Measurements from ENCODE around the gene SLC39A8.

Gene SLC39A8

DNA sequence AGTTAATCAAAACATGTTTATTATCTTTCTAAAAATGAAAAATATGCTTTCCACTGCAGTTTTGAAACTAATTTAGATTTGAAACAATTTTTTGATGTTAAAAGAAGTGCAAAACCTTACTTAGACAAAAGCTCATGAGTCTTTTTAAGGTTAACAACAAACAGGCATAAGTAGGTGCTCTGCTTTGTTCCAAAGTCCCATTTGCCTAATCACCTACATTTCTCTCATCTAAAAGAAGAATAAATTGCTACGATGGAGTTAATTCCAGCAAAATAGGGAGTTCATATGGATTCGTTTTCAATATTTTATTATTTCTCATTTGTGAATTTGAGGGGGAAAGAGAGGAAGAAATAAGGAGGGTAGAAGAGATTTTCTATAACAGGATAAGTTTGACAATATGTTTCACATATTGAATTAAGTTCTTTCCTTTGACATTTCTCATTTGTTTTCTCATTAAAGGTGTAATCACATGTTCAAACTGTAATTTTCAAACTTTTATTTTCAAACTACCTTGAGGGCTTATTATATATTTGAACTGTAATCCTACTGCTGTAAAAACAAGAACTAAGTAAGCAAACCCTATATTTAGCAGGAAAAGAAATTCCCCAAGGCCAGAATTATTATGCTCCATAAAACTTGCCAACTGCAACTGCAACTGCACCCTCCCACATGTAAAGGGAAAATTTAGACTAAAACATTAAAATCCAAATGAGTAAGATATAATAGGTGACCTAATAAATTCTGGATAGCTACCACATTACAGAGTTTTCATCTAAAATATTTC lies 9.6 kb upstream of the SLC39A8 start:
- H3K9me3 ChIP-seq (ENCODE audit: control insufficient read depth, low read length) = no peaks in the 10 kb centered on the region
- no peaks in the 10 kb centered on the region for H3K36me3 ChIP-seq (ENCODE audit: control insufficient read depth, insufficient read depth, low read length)
- H3K9ac ChIP-seq (ENCODE audit: low read length) = no peak overlapping the region
- no peaks in the 10 kb centered on the region for H3K27me3 ChIP-seq (ENCODE audit: control insufficient read depth, insufficient read depth, low read length)
- no peak overlapping the region for H3K4me3 ChIP-seq (ENCODE audit: low read length)
- peaks cover 5% of the 10 kb centered on the region for H3K4me1 ChIP-seq (ENCODE audit: control insufficient read depth, insufficient read depth, low read length)

DNA sequence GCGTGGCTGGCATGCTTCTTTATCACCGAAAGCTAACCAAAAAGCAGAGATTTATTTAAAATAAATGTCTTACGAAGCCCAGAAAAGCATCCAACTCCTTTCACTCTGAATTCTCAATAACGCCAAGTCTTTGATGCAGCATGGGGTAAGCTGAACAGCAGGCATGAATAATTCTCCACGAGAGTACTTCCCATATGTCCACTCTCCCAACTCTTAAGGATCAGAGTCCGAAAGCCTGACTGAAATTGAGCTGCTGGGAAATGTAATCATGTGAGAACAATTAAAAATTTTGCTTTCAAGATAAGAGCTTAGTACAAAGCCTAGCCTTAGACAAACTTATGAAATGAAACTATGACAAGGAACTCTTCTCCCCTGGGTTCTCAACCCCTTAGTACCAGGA lies 7.5 kb upstream of the SLC39A8 start:
- Histone ChIP-seq H3K9ac (ENCODE audit: low read length) (no peak overlapping the region), H3K4me1 (ENCODE audit: control insufficient read depth, insufficient read depth, low read length) (peaks cover 5% of the 10 kb centered on the region), H3K36me3 (ENCODE audit: control insufficient read depth, insufficient read depth, low read length) (no peaks in the 10 kb centered on the region), H3K9me3 (ENCODE audit: control insufficient read depth, low read length) (no peaks in the 10 kb centered on the region), H3K27me3 (ENCODE audit: control insufficient read depth, insufficient read depth, low read length) (no peaks in the 10 kb centered on the region), H3K4me3 (ENCODE audit: low read length) (no peak overlapping the region)

DNA sequence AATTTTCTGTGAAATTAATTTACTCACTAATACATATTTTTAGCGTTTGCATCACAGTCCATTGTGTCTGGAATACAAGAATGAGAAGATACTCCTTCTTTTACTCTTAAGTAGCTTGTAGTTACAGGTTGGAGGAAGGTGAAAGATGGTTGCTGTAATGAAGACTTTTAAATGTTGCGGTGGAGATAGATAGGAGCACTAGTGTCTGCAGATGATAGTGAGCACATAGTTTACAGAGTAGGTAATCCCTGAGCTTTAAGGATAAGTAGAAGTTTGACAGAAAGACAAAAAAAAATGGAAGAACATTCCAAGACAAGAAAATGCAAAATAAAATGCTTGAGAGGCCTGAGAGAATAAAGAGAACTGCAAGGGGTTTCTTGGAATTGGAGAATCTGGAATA lies 5.4 kb upstream of the SLC39A8 start:
- Histone ChIP-seq H3K9me3 (ENCODE audit: control insufficient read depth, low read length) (no peaks in the 10 kb centered on the region), H3K4me3 (ENCODE audit: low read length) (no peak overlapping the region), H3K4me1 (ENCODE audit: control insufficient read depth, insufficient read depth, low read length) (peaks cover 5% of the 10 kb centered on the region), H3K36me3 (ENCODE audit: control insufficient read depth, insufficient read depth, low read length) (no peaks in the 10 kb centered on the region), H3K27me3 (ENCODE audit: control insufficient read depth, insufficient read depth, low read length) (no peaks in the 10 kb centered on the region), H3K9ac (ENCODE audit: low read length) (no peak overlapping the region)

DNA sequence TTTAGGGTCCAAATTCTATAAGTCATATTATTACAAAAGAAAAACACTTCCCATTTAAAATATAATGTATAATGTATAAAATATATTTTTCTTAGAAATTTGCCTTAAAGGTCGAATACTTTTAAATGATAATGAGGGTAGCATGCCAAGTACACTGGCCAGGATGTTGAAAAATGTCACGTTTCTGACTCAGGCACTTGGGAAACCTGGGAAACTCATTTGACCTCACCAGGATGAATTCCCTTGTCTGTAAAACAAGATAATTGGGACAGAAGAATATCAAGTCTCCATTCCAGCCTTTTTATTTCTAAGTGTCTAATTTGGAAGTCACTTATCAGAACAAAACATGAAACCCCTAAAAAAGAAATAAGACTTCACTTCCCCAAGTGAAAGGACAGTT lies 3.4 kb upstream of the SLC39A8 start:
- H3K36me3 ChIP-seq (ENCODE audit: control insufficient read depth, insufficient read depth, low read length) = no peaks in the 10 kb centered on the region
- H3K4me3 ChIP-seq (ENCODE audit: low read length) = no peak overlapping the region
- H3K4me1 ChIP-seq (ENCODE audit: control insufficient read depth, insufficient read depth, low read length) = peaks cover 10% of the 10 kb centered on the region
- H3K9ac ChIP-seq (ENCODE audit: low read length) = no peak overlapping the region
- no peaks in the 10 kb centered on the region for H3K9me3 ChIP-seq (ENCODE audit: control insufficient read depth, low read length)
- H3K27me3 ChIP-seq (ENCODE audit: control insufficient read depth, insufficient read depth, low read length) = no peaks in the 10 kb centered on the region

DNA sequence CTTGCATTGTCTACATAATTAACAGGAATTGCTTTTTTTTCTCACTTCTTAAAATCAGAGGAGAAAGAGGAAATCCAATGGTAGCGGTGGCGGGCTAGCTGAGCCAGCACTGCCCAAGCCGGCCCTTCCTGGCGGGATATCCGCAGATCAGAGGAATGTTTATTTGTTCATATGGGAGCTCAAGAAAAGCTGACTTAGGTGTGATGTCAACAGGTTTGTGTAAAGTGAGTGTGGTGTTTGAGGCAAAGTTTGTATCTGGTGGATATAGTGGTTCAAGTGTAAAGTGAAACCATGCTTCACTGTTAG lies 466 bp upstream of the SLC39A8 start:
- Histone ChIP-seq H3K4me3 (ENCODE audit: low read length) (peak overlapping the region; percentile 29), H3K9ac (ENCODE audit: low read length) (no peak overlapping the region), H3K36me3 (ENCODE audit: control insufficient read depth, insufficient read depth, low read length) (no peaks in the 10 kb centered on the region), H3K27me3 (ENCODE audit: control insufficient read depth, insufficient read depth, low read length) (no peaks in the 10 kb centered on the region), H3K9me3 (ENCODE audit: control insufficient read depth, low read length) (no peaks in the 10 kb centered on the region), H3K4me1 (ENCODE audit: control insufficient read depth, insufficient read depth, low read length) (peaks cover 6% of the 10 kb centered on the region)

DNA sequence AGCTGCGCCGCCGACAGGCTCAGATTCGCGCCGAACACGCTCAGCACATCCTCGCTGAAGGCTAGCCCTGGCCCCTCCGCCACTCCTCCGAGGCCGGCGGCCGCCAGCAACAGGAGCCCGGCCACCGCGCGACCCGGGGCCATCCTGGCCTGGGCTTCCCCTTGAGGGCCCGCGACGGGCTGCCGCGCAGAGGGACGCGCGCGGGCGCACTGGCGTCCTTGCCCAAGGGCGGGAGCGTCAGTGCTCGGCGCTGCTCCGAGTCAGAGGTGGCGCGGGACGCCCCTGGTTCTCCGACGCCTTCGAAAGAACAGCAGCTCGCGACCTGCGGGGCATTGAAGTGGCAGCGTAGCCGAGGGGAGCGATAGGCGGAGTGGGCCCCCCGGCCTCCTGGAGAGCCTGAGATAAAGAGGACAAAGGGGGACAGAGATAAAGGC lies 745 bp downstream of the SLC39A8 start:
- Histone ChIP-seq H3K4me3 (ENCODE audit: low read length) (peak overlapping the region; percentile 29), H3K36me3 (ENCODE audit: control insufficient read depth, insufficient read depth, low read length) (no peaks in the 10 kb centered on the region), H3K4me1 (ENCODE audit: control insufficient read depth, insufficient read depth, low read length) (peaks cover 6% of the 10 kb centered on the region), H3K9me3 (ENCODE audit: control insufficient read depth, low read length) (no peaks in the 10 kb centered on the region), H3K27me3 (ENCODE audit: control insufficient read depth, insufficient read depth, low read length) (no peaks in the 10 kb centered on the region), H3K9ac (ENCODE audit: low read length) (peak overlapping the region; percentile 76)

DNA sequence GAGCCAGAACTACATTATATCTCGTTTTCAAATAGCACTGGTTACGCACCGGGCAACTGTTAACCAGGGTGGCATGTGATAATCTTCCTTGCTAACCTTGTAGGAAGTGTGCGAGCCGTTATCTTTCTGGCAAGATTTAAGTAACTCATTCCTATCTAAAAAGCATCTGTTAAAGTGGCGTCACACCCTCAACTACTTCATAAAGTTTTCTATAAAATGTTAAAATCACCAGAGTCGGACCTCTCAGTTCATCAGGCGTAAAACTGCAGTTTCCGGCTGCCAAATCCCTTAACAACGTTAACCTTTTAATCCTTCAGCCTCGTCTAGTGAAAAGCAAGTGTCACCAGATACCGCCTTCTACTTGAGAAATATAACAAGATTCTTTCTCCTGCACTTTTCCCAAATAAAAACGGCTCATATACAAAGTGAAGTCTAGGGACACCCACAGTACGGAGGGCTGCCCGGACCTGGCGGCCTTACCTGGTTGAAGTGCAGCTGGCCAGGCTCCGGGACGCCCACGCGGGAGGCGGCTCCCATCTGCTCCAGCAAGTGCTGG lies 1.2 kb downstream of the SLC39A8 start:
- Histone ChIP-seq H3K4me3 (ENCODE audit: low read length) (peak overlapping the region; percentile 29), H3K9me3 (ENCODE audit: control insufficient read depth, low read length) (no peaks in the 10 kb centered on the region), H3K9ac (ENCODE audit: low read length) (peak overlapping the region; percentile 76), H3K4me1 (ENCODE audit: control insufficient read depth, insufficient read depth, low read length) (peaks cover 6% of the 10 kb centered on the region), H3K36me3 (ENCODE audit: control insufficient read depth, insufficient read depth, low read length) (no peaks in the 10 kb centered on the region), H3K27me3 (ENCODE audit: control insufficient read depth, insufficient read depth, low read length) (no peaks in the 10 kb centered on the region)

DNA sequence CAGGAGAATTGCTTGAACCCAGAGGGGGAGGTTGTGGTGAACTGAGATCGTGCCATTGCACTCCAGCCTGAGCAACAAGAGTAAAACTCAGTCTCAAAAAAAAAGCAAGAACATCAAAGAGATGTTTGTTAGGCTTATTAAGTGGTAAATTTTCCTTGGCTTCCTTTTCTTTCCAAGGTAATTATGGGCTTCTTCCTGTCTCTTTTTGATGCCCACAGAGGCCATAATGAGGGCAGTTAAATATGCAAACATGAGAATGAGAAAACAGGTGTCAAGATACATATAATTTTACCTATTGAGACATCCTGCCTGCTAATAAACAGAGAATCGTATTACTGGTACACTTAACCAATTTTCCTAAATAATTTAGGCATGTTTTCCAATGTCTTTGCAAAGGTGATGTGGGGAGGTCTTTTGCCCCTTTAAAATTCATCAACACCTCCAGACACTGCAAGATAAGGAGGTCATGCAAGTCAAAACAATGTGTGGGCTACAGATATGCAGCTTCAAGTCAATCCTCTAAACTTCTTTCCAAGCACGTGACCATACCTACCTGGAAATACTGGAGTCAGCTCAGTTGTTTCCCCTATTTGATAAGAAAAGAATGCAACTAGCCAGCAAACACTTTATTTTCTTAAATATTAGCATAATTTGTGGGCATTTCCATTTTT lies 2.7 kb downstream of the SLC39A8 start:
- H3K9me3 ChIP-seq (ENCODE audit: control insufficient read depth, low read length) = no peaks in the 10 kb centered on the region
- H3K36me3 ChIP-seq (ENCODE audit: control insufficient read depth, insufficient read depth, low read length) = no peaks in the 10 kb centered on the region
- no peak overlapping the region for H3K9ac ChIP-seq (ENCODE audit: low read length)
- no peak overlapping the region for H3K4me3 ChIP-seq (ENCODE audit: low read length)
- H3K27me3 ChIP-seq (ENCODE audit: control insufficient read depth, insufficient read depth, low read length) = no peaks in the 10 kb centered on the region
- peaks cover 6% of the 10 kb centered on the region for H3K4me1 ChIP-seq (ENCODE audit: control insufficient read depth, insufficient read depth, low read length)

DNA sequence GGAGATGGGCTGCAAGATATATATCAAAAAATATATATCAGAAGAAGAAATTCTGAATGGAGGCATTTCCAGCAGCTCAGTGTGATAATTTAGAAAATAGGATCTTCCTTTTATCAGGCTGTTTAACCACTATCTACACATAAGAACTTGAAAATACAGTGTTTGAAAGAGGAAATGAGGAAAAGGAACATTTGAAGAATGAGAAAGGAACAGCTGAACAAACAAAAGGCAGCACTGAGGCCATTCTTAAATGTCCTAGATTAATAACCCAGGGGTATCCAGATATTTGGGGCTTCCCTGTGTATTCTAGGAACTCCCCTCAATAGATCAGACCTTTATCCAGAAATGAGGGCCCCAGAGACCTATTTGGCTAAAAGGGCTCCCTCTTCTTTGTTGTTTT lies 4.1 kb downstream of the SLC39A8 start:
- Histone ChIP-seq H3K4me3 (ENCODE audit: low read length) (no peak overlapping the region), H3K9me3 (ENCODE audit: control insufficient read depth, low read length) (no peaks in the 10 kb centered on the region), H3K27me3 (ENCODE audit: control insufficient read depth, insufficient read depth, low read length) (no peaks in the 10 kb centered on the region), H3K36me3 (ENCODE audit: control insufficient read depth, insufficient read depth, low read length) (no peaks in the 10 kb centered on the region), H3K9ac (ENCODE audit: low read length) (no peak overlapping the region), H3K4me1 (ENCODE audit: control insufficient read depth, insufficient read depth, low read length) (peaks cover 6% of the 10 kb centered on the region)

DNA sequence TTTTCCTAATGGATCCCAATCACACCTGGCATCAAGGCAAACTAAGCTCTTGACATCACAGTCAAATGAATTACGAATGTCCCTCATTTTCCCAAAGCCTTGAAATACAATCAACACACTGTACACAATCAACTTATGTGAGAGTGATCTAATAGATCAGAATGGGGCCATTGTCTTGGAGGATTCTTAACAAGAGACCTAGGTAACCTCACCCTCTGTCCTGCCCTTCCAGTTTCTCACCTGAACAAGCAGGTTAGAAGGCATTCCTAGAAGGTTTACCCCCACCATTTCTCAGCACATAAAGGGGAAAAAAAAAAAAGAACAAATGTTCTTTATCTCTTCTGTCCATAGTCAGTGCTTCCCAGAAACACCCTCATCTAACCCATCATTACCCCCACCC lies 6.3 kb downstream of the SLC39A8 start:
- Histone ChIP-seq H3K27me3 (ENCODE audit: control insufficient read depth, insufficient read depth, low read length) (no peaks in the 10 kb centered on the region), H3K4me1 (ENCODE audit: control insufficient read depth, insufficient read depth, low read length) (peaks cover 4% of the 10 kb centered on the region)

DNA sequence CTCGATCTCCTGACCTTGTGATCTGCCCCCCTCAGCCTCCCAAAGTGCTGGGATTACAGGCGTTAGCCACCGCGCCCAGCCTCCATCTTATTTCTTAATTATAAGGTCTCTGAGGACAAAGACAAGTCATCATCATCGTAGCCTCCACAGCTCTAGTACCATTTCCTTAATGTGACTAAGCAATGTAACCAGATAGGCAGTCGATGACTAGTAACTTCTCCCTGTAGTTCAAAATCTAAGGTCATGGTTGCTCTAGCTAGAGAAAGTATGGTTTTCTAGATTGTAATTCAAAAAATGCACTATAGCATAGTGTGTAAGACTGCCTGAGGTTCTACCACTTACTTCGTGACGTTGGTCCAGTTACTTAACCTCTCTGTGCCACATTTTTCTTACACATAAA lies 6.9 kb downstream of the SLC39A8 start:
- H3K4me3 ChIP-seq (ENCODE audit: low read length) = no peak overlapping the region
- H3K9me3 ChIP-seq (ENCODE audit: control insufficient read depth, low read length) = no peaks in the 10 kb centered on the region
- H3K36me3 ChIP-seq (ENCODE audit: control insufficient read depth, insufficient read depth, low read length) = no peaks in the 10 kb centered on the region
- H3K9ac ChIP-seq (ENCODE audit: low read length) = no peak overlapping the region
- no peaks in the 10 kb centered on the region for H3K27me3 ChIP-seq (ENCODE audit: control insufficient read depth, insufficient read depth, low read length)
- no peaks in the 10 kb centered on the region for H3K4me1 ChIP-seq (ENCODE audit: control insufficient read depth, insufficient read depth, low read length)

More for the DNA sequence above, 6.3 kb downstream of the SLC39A8 start:
- Histone ChIP-seq H3K9me3 (ENCODE audit: control insufficient read depth, low read length) (no peaks in the 10 kb centered on the region), H3K4me3 (ENCODE audit: low read length) (no peak overlapping the region), H3K36me3 (ENCODE audit: control insufficient read depth, insufficient read depth, low read length) (no peaks in the 10 kb centered on the region), H3K9ac (ENCODE audit: low read length) (no peak overlapping the region)

DNA sequence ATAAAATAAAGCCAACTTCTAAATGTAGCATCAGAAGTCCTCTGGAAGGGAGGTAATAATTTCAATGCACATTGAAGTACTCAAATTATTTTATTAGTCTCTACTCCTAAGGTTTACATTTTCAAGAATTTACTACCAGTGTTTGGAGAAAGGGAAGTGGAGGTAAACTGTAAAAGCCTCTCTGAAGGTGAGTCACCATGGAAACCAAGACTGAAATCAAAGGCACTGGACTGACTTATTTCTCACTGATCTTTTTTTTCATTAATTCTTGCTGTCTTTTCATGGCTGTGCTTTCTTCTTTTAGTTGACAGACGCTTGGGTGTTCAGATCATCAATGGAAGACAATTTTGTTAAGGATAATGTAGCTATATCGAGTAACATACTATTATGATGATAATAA lies 9.7 kb downstream of the SLC39A8 start:
- Histone ChIP-seq H3K9ac (ENCODE audit: low read length) (no peak overlapping the region), H3K4me1 (ENCODE audit: control insufficient read depth, insufficient read depth, low read length) (no peaks in the 10 kb centered on the region), H3K9me3 (ENCODE audit: control insufficient read depth, low read length) (no peaks in the 10 kb centered on the region), H3K27me3 (ENCODE audit: control insufficient read depth, insufficient read depth, low read length) (no peaks in the 10 kb centered on the region), H3K4me3 (ENCODE audit: low read length) (no peak overlapping the region), H3K36me3 (ENCODE audit: control insufficient read depth, insufficient read depth, low read length) (no peaks in the 10 kb centered on the region)

All from mucosa of stomach (tissue), 1 donor.